K562 (cell line): ENCODE data around the gene MAP3K20.

Experiments used
- CTCF ChIP-seq, 3 experiments: IDR thresholded peaks in 2 of 3; conservative IDR thresholded peaks in 1 of 3; 2 replicates each; pipeline ENCODE4 v1.5.1; 2011 to 2012; ENCODE audit warnings: low read length in 3 of 3, mild to moderate bottlenecking in 3 of 3, control low read depth in 2 of 3, improper control_type of control experiment in 1 of 3, inconsistent platforms in 1 of 3, low read depth in 1 of 3, mixed read lengths in 1 of 3, moderate library complexity in 1 of 3; ENCODE audit not compliant: insufficient read depth in 2 of 3
- FOXJ3 ChIP-seq: sonication (generic); formaldehyde crosslinking; IDR thresholded peaks from 2 replicates; pipeline ENCODE4 v1.4.0; 2020; ENCODE audit warnings: mild to moderate bottlenecking, missing genetic modification reagents
- FOXK1 ChIP-seq: sonication (generic); formaldehyde crosslinking; IDR thresholded peaks from 2 replicates; pipeline ENCODE4 v1.8.0; 2022; ENCODE audit warnings: missing genetic modification reagents, mild to moderate bottlenecking, borderline replicate concordance
- NFIC ChIP-seq: fragments of 450-650 bp; IDR thresholded peaks from 2 replicates; pipeline ENCODE4 v1.6.1; 2017; ENCODE audit warnings: mild to moderate bottlenecking, inconsistent platforms
- NONO ChIP-seq, 2 experiments: fragments of 200-400 bp in 1 of 2; fragments of 450-650 bp in 1 of 2; formaldehyde crosslinking in 1 of 2; IDR thresholded peaks; 2 replicates each; pipeline ENCODE4 v1.6.1; 2017; ENCODE audit warnings: low read depth in 2 of 2, mild to moderate bottlenecking in 2 of 2, moderate library complexity in 2 of 2, low read length in 1 of 2
- POLR2A ChIP-seq: fragments of 450-650 bp; conservative IDR thresholded peaks from 2 replicates; pipeline ENCODE4 v1.6.1; 2016
- POLR2AphosphoS5 ChIP-seq: IDR thresholded peaks from 2 replicates; pipeline ENCODE4 v1.6.1; 2011; ENCODE audit warnings: mild to moderate bottlenecking, low read depth, low read length, moderate library complexity; ENCODE audit not compliant: control insufficient read depth, insufficient read depth
- ZNF24 ChIP-seq: fragments of 450-650 bp; IDR thresholded peaks from 2 replicates; pipeline ENCODE4 v1.6.1; 2016
- TF ChIP-seq, protein P1 (sequence below): IDR thresholded peaks from 2 replicates; pipeline ENCODE4 v1.6.1; 2011; ENCODE audit not compliant: insufficient read length; ENCODE audit errors: extremely low read depth
- TF ChIP-seq, protein P2 (sequence below): fragments of 450-650 bp; IDR thresholded peaks from 2 replicates; pipeline ENCODE4 v1.6.1; 2018; ENCODE audit warnings: mild to moderate bottlenecking, low read depth; ENCODE audit not compliant: partially characterized antibody
- TF ChIP-seq, protein P3 (sequence below), 2 experiments: fragments of 450-650 bp in 1 of 2; sonication (generic) in 1 of 2; formaldehyde crosslinking; conservative IDR thresholded peaks; 2 replicates each; pipeline versions ENCODE4 v1.4.0 to v1.8.1; 2020 to 2022; ENCODE audit warnings: mild to moderate bottlenecking in 1 of 2, missing genetic modification reagents in 1 of 2

- TF ChIP-seq, protein P1, sequence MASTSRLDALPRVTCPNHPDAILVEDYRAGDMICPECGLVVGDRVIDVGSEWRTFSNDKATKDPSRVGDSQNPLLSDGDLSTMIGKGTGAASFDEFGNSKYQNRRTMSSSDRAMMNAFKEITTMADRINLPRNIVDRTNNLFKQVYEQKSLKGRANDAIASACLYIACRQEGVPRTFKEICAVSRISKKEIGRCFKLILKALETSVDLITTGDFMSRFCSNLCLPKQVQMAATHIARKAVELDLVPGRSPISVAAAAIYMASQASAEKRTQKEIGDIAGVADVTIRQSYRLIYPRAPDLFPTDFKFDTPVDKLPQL = no peak
- TF ChIP-seq FOXJ3 (CRISPR knock-in tag) (no peak), NFIC (no peak), POLR2AphosphoS5 (no peak), FOXK1 (no peak), NONO (IDR thresholded peaks at IDR 0.05; ENCODE audit: low read depth in 2 of 2, low read length in 1 of 2) (no peak), POLR2A (no peak), CTCF (IDR thresholded peaks at IDR 0.05 in 2 of 3, conservative IDR thresholded peaks at IDR 0.05 in 1 of 3; ENCODE audit: insufficient read depth in 2 of 3, low read depth in 1 of 3, low read length in 3 of 3) (no peak), ZNF24 (no peak)
- TF ChIP-seq, protein P2, sequence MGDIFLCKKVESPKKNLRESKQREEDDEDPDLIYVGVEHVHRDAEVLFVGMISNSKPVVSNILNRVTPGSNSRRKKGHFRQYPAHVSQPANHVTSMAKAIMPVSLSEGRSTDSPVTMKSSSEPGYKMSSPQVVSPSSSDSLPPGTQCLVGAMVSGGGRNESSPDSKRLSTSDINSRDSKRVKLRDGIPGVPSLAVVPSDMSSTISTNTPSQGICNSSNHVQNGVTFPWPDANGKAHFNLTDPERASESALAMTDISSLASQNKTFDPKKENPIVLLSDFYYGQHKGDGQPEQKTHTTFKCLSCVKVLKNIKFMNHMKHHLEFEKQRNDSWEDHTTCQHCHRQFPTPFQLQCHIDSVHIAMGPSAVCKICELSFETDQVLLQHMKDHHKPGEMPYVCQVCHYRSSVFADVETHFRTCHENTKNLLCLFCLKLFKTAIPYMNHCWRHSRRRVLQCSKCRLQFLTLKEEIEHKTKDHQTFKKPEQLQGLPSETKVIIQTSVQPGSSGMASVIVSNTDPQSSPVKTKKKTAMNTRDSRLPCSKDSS = no peak
- TF ChIP-seq, protein P3, sequence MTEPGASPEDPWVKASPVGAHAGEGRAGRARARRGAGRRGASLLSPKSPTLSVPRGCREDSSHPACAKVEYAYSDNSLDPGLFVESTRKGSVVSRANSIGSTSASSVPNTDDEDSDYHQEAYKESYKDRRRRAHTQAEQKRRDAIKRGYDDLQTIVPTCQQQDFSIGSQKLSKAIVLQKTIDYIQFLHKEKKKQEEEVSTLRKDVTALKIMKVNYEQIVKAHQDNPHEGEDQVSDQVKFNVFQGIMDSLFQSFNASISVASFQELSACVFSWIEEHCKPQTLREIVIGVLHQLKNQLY (CRISPR knock-in tag; conservative IDR thresholded peaks at IDR 0.05) = no peak
These were observed 75.3 kb downstream of the MAP3K20 start for GRCh38 chr2:173150963-173151362.
